Activated gamma-delta T cell treated with Interleukin-2 at 50 U/mL for 16 hours (primary cell): ENCODE data around the gene MAPK1.
"Not testable (repeated sequence)": the region's sequence is repeated elsewhere in the genome, so short reads cannot be mapped to it uniquely, and the experiment has no call there.

Experiments used
- DNase-seq: peaks from one replicate; pipeline ENCODE4 v3.0.0-alpha.2; 2020

Gene MAPK1

DNA sequence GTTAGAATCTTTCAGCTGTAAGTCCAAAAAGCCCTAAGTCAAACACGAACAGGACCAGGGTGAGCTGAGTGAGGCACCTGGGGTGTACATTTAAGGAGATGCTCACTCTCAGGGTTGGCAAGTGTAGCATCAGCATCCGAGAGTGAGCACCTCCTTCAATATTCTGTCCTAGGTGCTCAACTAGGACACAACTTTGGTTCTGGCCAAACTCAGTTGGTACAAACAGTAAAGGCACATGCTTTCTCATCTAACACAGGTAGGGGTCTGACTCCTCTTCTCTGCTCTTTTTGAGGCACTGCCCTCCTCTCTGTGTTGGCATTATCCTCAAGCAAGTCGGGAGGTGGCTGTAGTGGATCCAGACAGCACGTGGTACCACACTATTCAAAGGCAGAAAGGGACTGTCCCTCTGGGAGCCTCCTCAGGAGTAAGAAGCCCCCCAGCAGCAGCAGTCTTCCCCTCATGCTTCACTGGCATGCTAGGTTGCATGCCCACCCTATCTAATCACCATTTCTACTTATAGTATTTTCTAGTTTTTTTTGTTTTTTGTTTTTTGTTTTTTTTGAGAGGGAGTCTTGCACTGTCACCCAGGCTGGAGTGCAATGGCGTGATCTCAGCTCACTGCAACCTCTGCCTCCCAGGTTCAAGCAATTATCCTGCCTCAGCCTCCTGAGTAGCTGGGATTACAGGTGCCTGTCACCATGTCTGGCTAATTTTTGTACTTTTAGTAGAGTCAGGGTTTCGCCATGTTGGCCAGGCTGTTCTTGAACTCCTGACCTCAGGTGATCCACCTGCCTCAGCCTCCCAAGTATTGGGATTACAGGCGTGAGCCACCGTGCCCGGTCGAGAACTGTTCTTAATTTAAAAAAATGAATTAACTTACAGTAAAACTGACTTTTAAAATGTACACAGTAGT, 14.7 kb upstream of the MAPK1 start:
- no peak for DNase-seq

- no peak for DNase-seq
Measured at GRCh38 chr22:21876486-21877176, 9.2 kb upstream of the MAPK1 start.

DNA sequence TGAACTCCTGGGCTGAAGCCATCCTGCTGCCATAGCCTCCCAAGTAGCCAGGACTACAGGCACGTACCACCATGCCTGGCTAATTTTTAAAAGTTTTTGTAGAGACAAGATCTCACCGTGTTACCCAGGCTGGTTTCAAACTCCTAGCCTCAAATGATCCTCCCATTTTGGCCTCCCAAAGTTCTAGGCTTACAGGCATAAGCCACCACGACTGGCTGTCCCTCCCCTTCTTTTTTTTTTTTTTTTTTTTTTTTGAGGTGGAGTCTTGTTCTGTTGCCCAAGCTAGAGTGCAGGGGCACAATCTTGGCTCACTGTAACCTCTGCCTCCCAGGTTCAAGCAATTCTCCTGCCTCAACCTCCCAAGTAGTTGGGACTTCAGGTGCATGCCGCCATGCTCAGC, 7.5 kb upstream of the MAPK1 start:
- not testable (repeated sequence) for DNase-seq

- DNase-seq = no peak
Measured at GRCh38 chr22:21873619-21874018, 6.2 kb upstream of the MAPK1 start.

DNA sequence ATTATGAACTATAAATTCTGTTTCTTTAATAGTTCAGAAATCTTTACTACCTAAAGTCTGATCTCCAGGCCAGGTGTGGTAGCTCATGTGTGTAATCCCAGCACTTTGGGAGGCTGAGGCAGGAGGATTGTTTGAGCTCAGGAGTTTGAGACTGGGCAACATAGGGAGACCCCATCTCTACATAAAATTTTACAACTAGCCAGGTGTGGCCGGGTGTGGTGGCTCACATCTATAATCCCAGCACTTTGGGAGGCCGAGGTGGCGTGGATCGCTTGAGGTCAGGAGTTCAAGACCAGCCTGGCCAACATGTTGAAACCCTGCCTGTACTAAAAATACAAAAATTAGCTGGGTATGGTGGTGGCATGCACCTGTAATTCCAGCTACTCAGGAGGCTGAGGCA, 5.3 kb upstream of the MAPK1 start:
- DNase-seq = not testable (repeated sequence)

DNA sequence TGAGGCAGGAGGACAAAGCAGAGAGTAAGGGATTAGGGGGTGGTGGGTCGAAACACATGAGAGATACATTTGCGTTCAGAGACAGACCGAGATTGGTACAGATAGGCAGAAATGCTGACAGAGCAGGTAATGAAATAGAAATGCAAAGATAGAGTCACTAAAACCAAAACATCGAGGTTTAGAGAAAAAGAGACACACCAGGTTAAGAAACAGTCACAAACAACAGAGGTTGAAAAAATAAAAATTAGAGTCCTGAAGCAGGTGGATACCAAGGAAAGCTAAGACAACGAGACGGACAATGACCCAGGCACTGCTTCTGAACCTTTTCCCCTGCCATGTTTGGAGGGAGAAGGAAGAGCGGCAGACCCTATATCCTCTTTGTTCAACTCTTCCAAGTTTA, 1.2 kb upstream of the MAPK1 start:
- DNase-seq = no peak

DNA sequence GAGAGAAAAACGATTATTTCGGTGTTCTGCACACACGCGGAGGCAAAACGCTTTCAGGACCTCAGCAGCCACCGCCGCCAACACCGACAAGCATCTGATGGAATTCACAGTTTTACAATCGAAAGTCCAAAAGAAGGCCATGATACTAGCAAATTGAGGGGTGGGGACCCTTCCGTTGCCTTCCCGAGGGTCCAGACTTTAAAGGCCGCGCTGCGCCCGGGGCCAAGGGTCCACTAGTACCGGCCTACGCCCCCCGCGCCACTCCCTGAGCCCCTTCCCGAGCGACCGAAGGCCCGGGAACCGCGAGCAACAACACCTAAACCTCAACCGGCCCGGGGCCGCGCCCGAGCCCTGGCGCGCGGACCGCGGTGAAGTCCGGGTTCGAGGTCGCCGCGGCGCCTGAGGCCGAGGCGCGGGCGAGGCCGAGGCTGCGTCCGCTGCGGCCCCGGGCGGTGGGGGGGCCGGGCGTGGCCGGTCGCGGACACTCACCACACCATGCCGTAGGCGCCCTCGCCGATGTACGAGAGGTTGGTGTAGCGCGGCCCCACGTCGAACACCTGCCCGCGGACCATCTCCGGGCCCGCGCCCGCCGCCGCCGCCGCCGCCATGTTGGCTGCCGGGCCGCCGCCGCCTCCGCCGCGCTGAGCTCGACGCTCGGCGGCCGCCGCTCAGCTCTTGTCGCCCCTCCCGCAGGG, 465 bp downstream of the MAPK1 start:
- peak; percentile 8 for DNase-seq

- DNase-seq = no peak
Measured at GRCh38 chr22:21865041-21865440, 2.4 kb downstream of the MAPK1 start.

DNA sequence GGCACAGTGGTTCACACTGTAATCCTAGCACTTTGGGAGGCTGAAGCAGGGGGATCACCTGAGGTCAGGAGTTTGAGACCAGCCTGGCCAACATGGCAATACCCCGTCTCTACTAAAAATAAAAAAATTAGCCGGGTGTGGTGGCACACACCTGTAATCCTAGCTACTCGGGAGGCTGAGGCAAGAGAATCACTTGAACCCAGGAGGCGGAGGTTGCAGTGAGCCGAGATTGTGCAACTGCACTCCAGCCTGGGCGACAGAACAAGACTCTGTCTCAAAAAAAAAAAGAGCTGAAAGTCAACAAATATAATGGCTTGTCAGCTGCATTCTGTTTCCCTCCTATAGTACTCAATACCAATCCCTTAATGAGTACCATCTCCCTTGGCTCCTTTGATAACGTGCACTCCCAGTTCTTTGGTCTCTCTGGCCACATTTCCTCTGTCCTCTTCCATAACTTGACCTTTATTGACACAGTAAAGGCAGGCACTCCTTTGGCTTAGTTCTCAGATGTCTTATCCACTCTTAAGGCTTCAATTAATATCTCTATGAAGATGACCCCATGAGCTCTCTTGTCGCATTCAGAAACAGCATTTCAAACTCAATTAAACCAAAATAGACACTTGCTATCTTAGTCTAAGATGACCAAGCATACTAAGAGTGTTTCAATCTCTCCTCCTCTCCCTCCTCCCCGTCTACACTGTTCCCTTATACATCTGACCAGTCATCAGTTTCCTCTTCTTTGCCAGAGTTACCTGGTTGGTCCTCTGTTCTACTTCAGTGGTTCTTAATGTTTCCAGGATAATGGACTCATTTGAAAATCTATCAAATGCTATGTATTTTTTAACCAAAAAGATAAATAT, 4.8 kb downstream of the MAPK1 start:
- no peak for DNase-seq

DNA sequence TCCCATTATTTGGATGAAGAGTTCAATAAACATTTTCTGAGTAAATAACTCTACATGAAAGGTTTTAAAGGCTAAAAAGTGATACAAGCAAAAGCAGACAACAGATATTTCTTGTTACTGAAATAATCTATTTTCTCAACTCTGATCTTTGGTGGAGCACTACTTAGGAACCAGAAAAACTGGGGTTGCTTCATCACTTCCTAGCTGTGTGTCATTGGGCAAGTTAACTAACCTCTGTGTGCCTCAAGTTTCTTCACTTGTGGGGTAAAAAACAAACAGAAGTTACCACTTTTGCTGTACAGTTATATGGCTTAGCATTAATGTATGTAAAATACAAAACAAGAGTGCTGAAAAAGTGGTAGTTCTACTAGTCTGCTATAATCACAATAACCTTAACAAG, 5.6 kb downstream of the MAPK1 start:
- no peak for DNase-seq

GRCh38 chr22:21861264-21861848, 6.1 kb downstream of the MAPK1 start:
- DNase-seq = no peak

GRCh38 chr22:21860491-21861039, 6.9 kb downstream of the MAPK1 start:
- DNase-seq = no peak

GRCh38 chr22:21858025-21858764, 9.2 kb downstream of the MAPK1 start:
- DNase-seq = no peak

DNA sequence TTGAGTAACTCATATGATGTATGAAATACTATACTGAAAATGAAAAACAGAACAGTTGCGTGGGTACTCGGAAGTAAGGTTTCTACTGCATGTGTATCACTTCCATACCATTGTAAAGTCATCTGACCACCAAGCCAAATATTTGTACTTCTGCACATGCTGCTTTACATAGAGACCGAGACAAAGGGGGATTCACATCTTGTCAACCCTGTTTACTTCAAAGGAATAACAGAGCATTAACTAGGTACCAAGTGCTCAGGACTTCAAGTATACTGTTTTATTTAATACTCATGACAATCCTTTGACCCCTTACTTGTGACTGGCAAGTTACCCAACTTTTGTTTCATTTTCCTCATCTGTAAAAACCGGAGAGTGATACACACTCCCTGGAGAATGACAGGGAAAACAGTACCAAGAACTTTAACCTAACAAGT, 9.9 kb downstream of the MAPK1 start:
- no peak for DNase-seq

DNA sequence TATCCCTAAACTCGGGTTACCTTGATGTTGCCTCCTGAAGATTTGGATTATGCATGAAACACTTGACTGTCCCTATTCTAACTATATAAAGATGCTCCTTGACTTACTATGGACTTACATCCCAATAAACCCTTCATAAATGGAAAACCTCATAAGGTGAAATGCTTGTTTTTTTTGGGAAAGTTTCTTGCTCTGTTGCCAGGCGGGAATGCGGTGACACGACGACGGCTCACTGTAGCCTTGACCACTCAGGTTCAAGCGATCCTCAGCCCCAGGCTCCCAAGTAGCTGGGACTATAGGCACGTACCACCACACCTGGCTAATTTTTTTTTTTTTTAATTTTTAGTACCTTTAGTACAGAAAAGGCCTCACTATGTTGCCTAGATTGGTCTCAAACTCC, 10.6 kb downstream of the MAPK1 start:
- DNase-seq = no peak

GRCh38 chr22:21856197-21856596, 11.2 kb downstream of the MAPK1 start:
- DNase-seq = no peak

GRCh38 chr22:21855676-21856075, 11.8 kb downstream of the MAPK1 start:
- no peak for DNase-seq

- no peak for DNase-seq
Measured at GRCh38 chr22:21850660-21851059, 16.8 kb downstream of the MAPK1 start.

DNA sequence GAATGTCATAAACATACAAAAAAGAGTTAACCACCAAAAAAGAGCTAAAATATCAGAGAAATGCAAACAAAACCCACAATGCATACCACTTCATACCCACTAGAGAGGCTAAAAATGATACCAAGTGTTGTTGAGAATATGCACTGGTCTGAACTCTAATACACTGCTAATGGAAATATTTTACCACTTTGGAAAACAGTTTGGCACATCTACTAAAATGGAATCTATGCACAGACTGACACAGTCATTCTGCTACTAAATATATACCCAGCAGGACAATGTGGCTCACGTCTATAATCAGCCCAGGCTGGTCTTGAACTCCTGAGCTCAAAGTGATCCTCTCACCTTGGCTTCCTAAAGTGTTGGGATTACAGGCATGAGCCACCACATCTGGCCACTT, 18.0 kb downstream of the MAPK1 start:
- DNase-seq = no peak

DNA sequence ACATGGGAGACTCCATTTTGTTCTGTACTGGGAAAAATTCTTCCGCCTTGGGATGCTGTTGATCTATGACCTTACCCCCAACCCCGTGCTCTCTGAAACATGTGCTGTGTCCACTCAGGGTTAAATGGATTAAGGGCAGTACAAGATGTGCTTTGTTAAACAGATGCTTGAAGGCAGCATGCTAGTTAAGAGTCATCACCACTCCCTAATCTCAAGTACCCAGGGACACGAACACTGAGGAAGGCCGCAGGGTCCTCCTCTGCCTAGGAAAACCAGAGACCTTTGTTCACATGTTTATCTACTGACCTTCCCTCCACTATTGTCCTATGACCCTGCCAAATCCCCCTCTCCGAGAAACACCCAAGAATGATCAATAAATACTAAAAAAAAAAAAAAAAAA, 19.4 kb downstream of the MAPK1 start:
- not testable (repeated sequence) for DNase-seq
